GM06990 (cell line): ENCODE measurements around the gene SLC49A3.

Experiments used
- DNase-seq: peaks from one replicate; pipeline ENCODE4 v3.0.0-alpha.2; 2011; ENCODE audit not compliant: insufficient read length; ENCODE audit errors: extremely low read depth
- H3K27me3 ChIP-seq: replicated peaks from 2 replicates; pipeline ENCODE4 v1.6.0; 2011; ENCODE audit warnings: low read length; ENCODE audit not compliant: control insufficient read depth, insufficient read depth
- H3K36me3 ChIP-seq: 2 replicates; pipeline ENCODE4 v1.5.1; 2011; ENCODE audit warnings: low read length; ENCODE audit not compliant: control insufficient read depth, insufficient read depth
- H3K4me3 ChIP-seq: replicated peaks from 2 replicates; pipeline ENCODE4 v1.5.1; 2011; ENCODE audit warnings: low read depth, mild to moderate bottlenecking, control low read depth, low read length
- CTCF ChIP-seq: IDR thresholded peaks from 2 replicates; pipeline ENCODE4 v1.5.1; 2011; ENCODE audit warnings: low read length, control low read depth, mild to moderate bottlenecking, inconsistent platforms; ENCODE audit not compliant: insufficient read depth, poor library complexity, severe bottlenecking

SLC49A3 gene

GRCh38 chr4:722851-723360 is 34.0 kb upstream of the SLC49A3 start:
- DNase-seq = no peak
- Histone ChIP-seq H3K27me3 (no peaks in the 10 kb centered on the region), H3K36me3 (peaks cover 8% of the 10 kb centered on the region), H3K4me3 (no peak overlapping the region)
- no peak for TF ChIP-seq CTCF

GRCh38 chr4:722169-722725 is 33.3 kb upstream of the SLC49A3 start:
- no peaks in the 10 kb centered on the region for H3K27me3 ChIP-seq
- no peak overlapping the region for H3K4me3 ChIP-seq
- no peak for DNase-seq
- TF ChIP-seq CTCF = no peak
- peaks cover 8% of the 10 kb centered on the region for H3K36me3 ChIP-seq

- Histone ChIP-seq H3K27me3 (no peaks in the 10 kb centered on the region), H3K4me3 (no peak overlapping the region), H3K36me3 (peaks cover 8% of the 10 kb centered on the region)
- no peak for TF ChIP-seq CTCF
- DNase-seq = no peak
Measured at GRCh38 chr4:721261-722168, 32.6 kb upstream of the SLC49A3 start.

DNA sequence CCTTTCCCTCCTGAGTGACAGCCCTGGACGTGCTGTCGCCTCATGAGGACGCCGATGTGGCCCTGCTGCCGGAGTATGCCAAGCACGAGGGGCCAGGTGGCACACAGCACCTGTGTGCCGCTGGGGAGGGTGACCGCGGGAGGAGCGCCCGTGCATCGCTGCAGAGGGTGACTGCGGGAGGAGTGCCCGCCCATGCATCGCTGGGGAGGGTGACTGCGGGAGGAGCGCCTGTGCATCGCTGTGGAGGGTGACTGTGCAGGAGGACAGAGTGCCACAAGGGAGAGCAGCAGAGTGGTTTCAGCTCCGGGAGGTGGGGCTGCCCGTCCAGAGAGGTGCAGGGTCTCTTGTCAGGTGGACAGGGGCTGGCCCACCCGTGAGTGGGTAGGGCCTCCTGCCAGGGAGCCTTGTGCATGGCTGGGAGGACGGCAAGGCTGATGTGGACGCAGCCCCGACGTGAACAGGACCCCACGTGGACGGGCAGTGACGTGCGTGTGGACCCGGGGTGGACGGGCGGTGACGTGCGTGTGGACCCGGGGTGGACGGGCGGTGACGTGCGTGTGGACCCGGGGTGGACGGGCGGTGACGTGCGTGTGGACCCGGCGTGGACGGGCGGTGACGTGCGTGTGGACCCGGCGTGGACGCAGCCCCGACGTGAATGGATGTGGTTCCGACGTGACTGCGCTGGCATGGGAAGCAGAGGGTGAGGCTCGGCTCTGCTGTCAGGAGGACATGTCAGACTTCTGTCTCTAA is 31.3 kb upstream of the SLC49A3 start:
- peaks cover 8% of the 10 kb centered on the region for H3K36me3 ChIP-seq
- no peak for TF ChIP-seq CTCF
- H3K4me3 ChIP-seq = no peak overlapping the region
- no peak for DNase-seq
- H3K27me3 ChIP-seq = no peaks in the 10 kb centered on the region

- TF ChIP-seq CTCF = no peak
- peaks cover 12% of the 10 kb centered on the region for H3K36me3 ChIP-seq
Measured at GRCh38 chr4:718460-718859, 29.5 kb upstream of the SLC49A3 start.

More at GRCh38 chr4:718460-718859, 29.5 kb upstream of the SLC49A3 start:
- DNase-seq = no peak
- Histone ChIP-seq H3K27me3 (no peaks in the 10 kb centered on the region), H3K4me3 (no peak overlapping the region)
